GM19238 (cell line): Measurements from ENCODE around the gene VPS8.

Experiments used
- DNase-seq: peaks from one replicate; pipeline ENCODE4 v3.0.0; 2011; ENCODE audit warnings: low spot score; ENCODE audit not compliant: insufficient read length

Gene VPS8

DNA sequence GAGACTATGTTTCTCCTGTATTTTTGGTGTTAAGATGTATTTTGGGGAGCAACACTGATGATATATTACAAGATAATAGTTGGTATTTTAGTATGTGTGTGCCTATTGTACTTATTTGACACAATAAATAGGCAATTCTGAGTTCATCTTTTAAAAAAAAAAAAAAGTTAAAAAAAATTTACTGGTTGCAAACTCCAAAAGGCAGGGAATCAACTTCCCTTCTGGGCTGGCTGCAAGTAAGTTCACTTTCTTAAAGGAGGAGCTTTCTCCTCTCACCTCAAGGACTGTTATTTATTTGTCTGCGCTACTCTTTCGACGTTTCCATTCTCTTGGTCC lies 335 bp upstream of the VPS8 start:
- DNase-seq = no peak

DNA sequence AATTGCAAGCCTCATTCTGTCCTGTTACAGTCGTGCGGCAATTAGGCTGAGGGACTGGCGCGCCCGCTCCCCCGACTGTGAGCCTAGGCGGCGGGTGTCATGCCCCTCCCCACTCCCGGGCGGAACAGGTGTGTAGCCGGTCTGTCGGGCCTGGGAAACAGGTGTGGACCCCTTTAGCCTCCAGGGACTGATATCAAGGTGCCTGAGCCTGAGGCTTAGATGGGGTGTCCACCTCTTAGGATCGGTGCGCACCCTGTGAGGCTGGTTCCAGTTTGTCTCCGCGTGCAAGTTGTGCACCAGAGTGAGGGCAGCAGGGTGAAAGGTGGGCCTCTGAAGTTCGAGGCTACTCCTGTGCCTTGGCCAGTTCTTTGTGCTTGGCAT lies 686 bp downstream of the VPS8 start:
- DNase-seq = no peak

DNA sequence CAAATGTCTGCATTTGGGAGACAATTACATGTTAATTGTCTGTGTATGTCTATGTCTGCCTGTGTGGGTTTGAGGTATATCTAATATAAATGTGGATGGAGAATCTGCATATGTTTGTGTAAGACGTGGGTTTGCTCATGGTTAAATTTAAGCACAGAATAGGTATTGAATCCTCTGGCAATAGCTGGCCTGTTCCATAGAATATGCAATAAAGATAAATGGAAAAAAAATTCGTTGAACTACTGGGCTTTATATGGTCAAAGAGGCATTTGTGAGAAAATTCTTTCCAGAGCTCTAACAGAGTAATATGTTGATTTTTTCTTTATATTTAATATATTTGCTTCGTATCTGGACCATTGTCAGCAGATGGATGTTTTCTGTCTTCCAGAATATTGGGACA lies 1.4 kb downstream of the VPS8 start:
- no peak for DNase-seq

DNA sequence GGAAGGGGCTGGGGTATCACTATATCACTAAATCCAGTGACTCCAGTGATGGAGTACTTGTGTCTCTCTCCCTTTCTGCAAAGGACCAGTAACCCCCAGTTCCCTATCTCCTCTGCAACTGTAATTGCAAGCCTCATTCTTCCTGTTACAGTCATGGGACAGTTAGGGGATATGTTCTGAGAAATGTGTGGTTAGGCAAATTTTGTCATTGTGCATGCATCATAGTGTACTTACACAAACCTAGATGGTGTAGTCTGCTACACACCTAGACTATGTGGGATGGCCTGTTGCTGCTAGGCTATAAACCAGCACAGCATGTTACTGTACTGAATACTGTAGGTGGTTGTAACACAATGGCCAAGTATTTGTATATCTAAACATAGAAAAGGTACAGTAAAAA lies 2.2 kb downstream of the VPS8 start:
- no peak for DNase-seq

GRCh38 chr3:184815046-184815930 lies 3.3 kb downstream of the VPS8 start:
- no peak for DNase-seq

- no peak for DNase-seq
Observed at GRCh38 chr3:184816614-184817013, 4.6 kb downstream of the VPS8 start.

- DNase-seq = no peak
Observed at GRCh38 chr3:184820525-184820924, 8.6 kb downstream of the VPS8 start.

DNA sequence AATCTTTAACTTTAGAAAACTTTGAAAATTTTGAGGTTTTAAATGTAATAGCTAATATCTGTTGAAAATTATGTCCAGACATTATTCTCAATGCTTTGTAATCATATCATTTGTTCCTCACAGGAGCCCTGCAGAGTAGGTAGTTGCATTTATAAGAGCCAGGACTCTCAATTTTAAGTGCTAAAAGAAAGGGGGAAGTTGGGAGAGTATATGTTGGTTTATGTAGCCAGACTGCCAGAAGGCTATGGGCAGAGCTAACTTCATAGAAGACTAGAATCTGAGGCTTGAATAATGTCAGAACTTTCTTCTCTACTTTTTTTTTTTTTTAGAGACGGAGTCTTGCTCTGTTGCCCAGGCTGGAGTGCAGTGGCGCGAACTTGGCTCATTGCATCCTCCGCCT lies 9.1 kb downstream of the VPS8 start:
- DNase-seq = no peak

DNA sequence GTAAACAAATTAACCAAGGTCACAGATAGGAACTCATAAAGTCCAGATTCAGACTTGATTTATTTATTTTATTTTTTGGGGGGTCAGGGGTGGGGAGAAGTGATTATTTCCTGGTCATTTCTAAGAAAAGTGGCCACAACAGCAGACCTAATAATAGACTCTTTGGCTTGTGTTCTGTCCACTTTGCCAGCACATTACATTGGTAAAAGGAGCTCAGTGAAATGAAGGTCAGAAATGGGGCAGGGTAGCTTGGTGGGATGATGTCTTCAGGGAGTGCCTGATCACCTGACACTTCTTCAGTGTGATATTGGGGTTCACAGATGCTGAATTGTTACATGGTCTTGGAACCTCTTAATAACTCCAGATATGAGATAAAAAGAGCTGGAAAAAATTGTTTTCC lies 10.1 kb downstream of the VPS8 start:
- no peak for DNase-seq

DNA sequence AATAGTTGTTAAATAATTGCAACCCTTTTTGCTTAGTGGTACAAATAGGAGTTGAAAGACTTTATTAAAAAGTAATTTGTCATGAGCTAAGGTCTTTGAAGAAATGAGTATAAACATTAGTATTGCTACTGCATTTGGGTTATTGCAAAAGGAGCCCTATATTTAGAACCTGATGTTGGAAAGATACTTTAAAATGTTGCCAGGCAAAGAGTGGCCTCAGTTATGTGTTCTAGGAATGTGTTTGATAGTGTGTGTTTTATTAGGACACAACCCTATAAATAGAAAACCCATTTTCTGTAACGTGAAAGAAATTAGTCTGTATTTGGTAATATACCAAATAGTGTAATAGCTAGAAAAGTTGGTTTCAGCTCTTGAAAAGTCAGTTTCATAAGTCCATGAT lies 10.7 kb downstream of the VPS8 start:
- DNase-seq = no peak

GRCh38 chr3:184823990-184824389 lies 12.0 kb downstream of the VPS8 start:
- DNase-seq = no peak

GRCh38 chr3:184825121-184825820 lies 13.3 kb downstream of the VPS8 start:
- DNase-seq = no peak

DNA sequence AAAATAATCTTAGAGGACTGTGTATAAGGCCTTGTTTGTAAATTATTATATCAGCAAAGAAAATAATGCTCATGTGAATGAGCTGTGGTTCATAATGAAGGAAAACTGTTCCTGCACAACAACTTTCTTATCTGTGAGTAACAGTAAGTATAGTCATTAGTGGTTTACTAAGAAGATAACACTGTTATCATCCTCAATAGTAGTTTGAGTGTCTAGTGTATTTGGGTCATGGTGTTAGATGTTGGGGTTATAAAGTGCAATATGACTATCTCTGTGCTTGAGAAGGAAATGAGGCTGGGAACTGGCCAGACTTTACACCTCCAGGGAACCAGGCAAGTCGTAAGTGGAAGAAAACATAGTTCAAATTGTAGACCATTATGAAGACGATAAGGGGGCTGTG lies 15.6 kb downstream of the VPS8 start:
- DNase-seq = no peak

DNA sequence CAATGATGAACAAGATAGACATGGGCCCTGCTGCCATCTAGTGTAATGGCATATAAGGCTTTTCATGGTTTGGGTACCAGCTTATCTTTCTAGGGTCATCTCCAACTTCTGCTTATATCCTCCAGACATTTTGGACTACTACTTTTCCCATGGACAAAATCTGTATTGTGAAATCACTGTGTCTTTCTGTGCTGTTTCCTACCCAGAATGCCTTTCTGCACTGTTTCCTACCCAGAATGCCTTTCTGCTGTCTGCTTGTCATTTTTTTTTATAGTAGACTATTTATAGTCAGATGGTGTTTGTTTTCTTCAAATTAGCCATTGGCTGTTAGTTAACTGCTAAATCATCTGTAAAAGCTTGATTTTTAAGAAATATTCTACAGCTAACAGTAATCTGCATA lies 20.1 kb downstream of the VPS8 start:
- no peak for DNase-seq

GRCh38 chr3:184832903-184833302 lies 20.9 kb downstream of the VPS8 start:
- DNase-seq = no peak

GRCh38 chr3:184836090-184836822 lies 24.3 kb downstream of the VPS8 start:
- DNase-seq = no peak

- no peak for DNase-seq
Observed at GRCh38 chr3:184842433-184842832, 30.5 kb downstream of the VPS8 start.

GRCh38 chr3:184845819-184846218 lies 33.9 kb downstream of the VPS8 start:
- DNase-seq = no peak

- DNase-seq = no peak
Observed at GRCh38 chr3:184846496-184846895, 34.5 kb downstream of the VPS8 start.

DNA sequence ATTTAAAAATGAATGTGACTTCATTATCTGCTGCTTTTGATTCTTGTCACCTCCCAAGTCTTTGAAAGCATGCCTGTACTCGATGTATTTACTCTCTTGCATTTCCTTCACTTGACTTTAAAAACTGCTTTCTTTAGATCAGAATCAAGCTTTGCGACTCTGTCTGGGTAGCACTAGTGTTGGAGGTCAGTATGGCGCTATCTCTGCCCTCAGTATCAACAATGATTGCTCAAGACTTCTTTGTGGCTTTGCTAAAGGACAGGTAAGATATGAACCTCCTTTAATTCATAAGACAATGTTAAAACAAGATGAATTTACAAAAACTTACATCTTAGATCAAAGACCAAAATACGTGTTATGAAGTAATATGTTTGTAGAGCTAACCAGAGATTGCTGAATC lies 37.0 kb downstream of the VPS8 start:
- DNase-seq = no peak

- DNase-seq = no peak
Observed at GRCh38 chr3:184850201-184850600, 38.2 kb downstream of the VPS8 start.

GRCh38 chr3:184857099-184857498 lies 45.1 kb downstream of the VPS8 start:
- no peak for DNase-seq
